ENCODE results near the gene FCER2. TPM values are rescaled to one million over a fixed set of nuclear protein-coding genes. Genes with fewer than 3 reads are reported as not detected.
A peak's percentile ranks its signal among the peaks of the same experiment; 100 is the strongest.
"Not testable (repeated sequence)": the region's sequence is repeated elsewhere in the genome, so short reads cannot be mapped to it uniquely, and the experiment has no call there.

Gene FCER2
- total RNA-seq, 1 donor from 2014 or later: 0.50 TPM

GRCh38 chr19:7646426-7646700 is 55.6 kb downstream of the FCER2 start:
- Histone ChIP-seq H3K27ac (no peak overlapping the region), H3K36me3 (peaks cover 38% of the 10 kb centered on the region), H3K4me1 (no peaks in the 10 kb centered on the region), H3K9me3 (no peaks in the 10 kb centered on the region), H3K27me3 (ENCODE audit: low read depth) (no peaks in the 10 kb centered on the region), H3K4me3 (no peak overlapping the region)
- no peak for DNase-seq
- intact Hi-C loops (cut with DNase I): no loop called here
- no peak for ATAC-seq
- TF ChIP-seq CTCF (IDR thresholded peaks at IDR 0.05): no peak

GRCh38 chr19:7645656-7646425 is 56.1 kb downstream of the FCER2 start:
- Histone ChIP-seq H3K36me3 (peaks cover 40% of the 10 kb centered on the region), H3K27ac (no peak overlapping the region), H3K27me3 (ENCODE audit: low read depth) (no peaks in the 10 kb centered on the region), H3K4me1 (no peaks in the 10 kb centered on the region), H3K9me3 (no peaks in the 10 kb centered on the region), H3K4me3 (no peak overlapping the region)
- DNase-seq: no peak
- TF ChIP-seq CTCF (IDR thresholded peaks at IDR 0.05): no peak
- no peak for ATAC-seq
- intact Hi-C loops (cut with DNase I): no loop called here

- no peak overlapping the region for H3K4me3 ChIP-seq
- no peak overlapping the region for H3K27ac ChIP-seq
- H3K4me1 ChIP-seq: no peaks in the 10 kb centered on the region
- DNase-seq (no peak), ATAC-seq (peak; percentile 34 to 46)
- no peaks in the 10 kb centered on the region for H3K27me3 ChIP-seq (ENCODE audit: low read depth)
- intact Hi-C loops (cut with DNase I): no loop called here
- H3K9me3 ChIP-seq: no peaks in the 10 kb centered on the region
- peaks cover 43% of the 10 kb centered on the region for H3K36me3 ChIP-seq
- no peak for TF ChIP-seq CTCF (IDR thresholded peaks at IDR 0.05)
These were observed 56.8 kb downstream of the FCER2 start for GRCh38 chr19:7645163-7645562.

- peaks cover 43% of the 10 kb centered on the region for H3K36me3 ChIP-seq
- TF ChIP-seq CTCF (IDR thresholded peaks at IDR 0.05): no peak
- H3K4me3 ChIP-seq: no peak overlapping the region
- DNase-seq (no peak), ATAC-seq (no peak)
- H3K4me1 ChIP-seq: peaks cover under 1% of the 10 kb centered on the region
- no peaks in the 10 kb centered on the region for H3K27me3 ChIP-seq (ENCODE audit: low read depth)
- intact Hi-C loops (cut with DNase I): no loop called here
- no peaks in the 10 kb centered on the region for H3K9me3 ChIP-seq
- H3K27ac ChIP-seq: no peak overlapping the region
These were observed 57.4 kb downstream of the FCER2 start for GRCh38 chr19:7644550-7644877.

GRCh38 chr19:7643629-7644549 is 58.0 kb downstream of the FCER2 start:
- intact Hi-C loops (cut with DNase I); ATAC-seq; DNase-seq: not testable (repeated sequence)

GRCh38 chr19:7643031-7643415 is 58.9 kb downstream of the FCER2 start:
- Histone ChIP-seq H3K9me3 (no peaks in the 10 kb centered on the region), H3K27ac (no peak overlapping the region), H3K4me3 (no peak overlapping the region), H3K36me3 (peaks cover 43% of the 10 kb centered on the region), H3K27me3 (ENCODE audit: low read depth) (no peaks in the 10 kb centered on the region), H3K4me1 (peaks cover 16% of the 10 kb centered on the region)
- ATAC-seq: no peak
- intact Hi-C loops (cut with DNase I): no loop called here
- no peak for TF ChIP-seq CTCF (IDR thresholded peaks at IDR 0.05)
- DNase-seq: no peak

More at GRCh38 chr19:7643629-7644549, 58.0 kb downstream of the FCER2 start:
- not testable (repeated sequence) for H3K9me3 ChIP-seq; H3K4me3 ChIP-seq; H3K27me3 ChIP-seq (ENCODE audit: low read depth); H3K27ac ChIP-seq; H3K4me1 ChIP-seq
- peaks cover 43% of the 10 kb centered on the region for H3K36me3 ChIP-seq
